Tibial nerve (tissue), 4 donors: ENCODE results near the gene HTT. TPM values are rescaled to one million over a fixed set of nuclear protein-coding genes. Genes with fewer than 3 reads are reported as not detected.

Experiments
- DNase-seq, 2 donors: peaks; one replicate each; pipeline ENCODE4 v3.0.0-alpha.2; 2019; ENCODE audit warnings: low spot score in 2 of 2
- H3K27ac ChIP-seq, 4 donors: fragments of 200-600 bp; sonication (generic) in 3 of 4; one replicate each; pipeline ENCODE4 v1.5.1; 2017 to 2019; ENCODE audit warnings: mild to moderate bottlenecking in 1 of 4
- H3K27me3 ChIP-seq, 2 donors: fragments of 200-600 bp; sonication (generic) in 1 of 2; one replicate each; pipeline versions ENCODE4 v1.5.1 to v1.6.0; 2017 to 2019
- H3K36me3 ChIP-seq, 3 donors: fragments of 200-600 bp; sonication (generic); one replicate each; pipeline ENCODE4 v1.5.1; 2018 to 2019
- H3K4me1 ChIP-seq, 4 donors: fragments of 200-600 bp; sonication (generic) in 3 of 4; one replicate each; pipeline ENCODE4 v1.5.1; 2017 to 2019
- H3K4me3 ChIP-seq, 4 donors: fragments of 200-600 bp; sonication (generic) in 3 of 4; one replicate each; pipeline ENCODE4 v1.5.1; 2017 to 2019; ENCODE audit warnings: mild to moderate bottlenecking in 1 of 4, moderate library complexity in 1 of 4
- H3K9me3 ChIP-seq, 4 donors: fragments of 200-600 bp; sonication (generic) in 3 of 4; one replicate each; pipeline ENCODE4 v1.5.1; 2017 to 2019
- EP300 ChIP-seq, 2 donors: sonication (generic); formaldehyde crosslinking; IDR thresholded peaks; one replicate each; pipeline ENCODE4 v1.6.1; 2017; ENCODE audit warnings: antibody characterized with exemption in 2 of 2, mild to moderate bottlenecking in 1 of 2
- POLR2A ChIP-seq, 2 donors: fragments of 450-650 bp; IDR thresholded peaks; one replicate each; pipeline ENCODE4 v1.6.1; 2017; ENCODE audit warnings: antibody characterized with exemption in 2 of 2, mild to moderate bottlenecking in 2 of 2, moderate library complexity in 2 of 2
- WGBS, 2 donors: methylation state at CpG; one replicate each; pipeline ENCODE4 v1.1.5; 2018; 5-methylcytosine and 5-hydroxymethylcytosine counted together
- total RNA-seq, 4 donors: library from RNA; depleted of rRNA; stranded (reverse); fragments of >200 nt; gene quantifications; one replicate each; pipeline ENCODE4 v1.1.0, GENCODE V29; 2016
- TF ChIP-seq, protein P1 (sequence below), 5 experiments: fragments of 200-600 bp in 3 of 5; fragments of 450-650 bp in 2 of 5; sonication (generic) in 3 of 5; IDR thresholded peaks; one replicate each; pipeline ENCODE4 v1.5.1; 2016 to 2019; ENCODE audit warnings: antibody characterized with exemption in 5 of 5, mild to moderate bottlenecking in 3 of 5, moderate library complexity in 2 of 5

The HTT gene
- total RNA-seq, 4 donors from 2014 or later = 62.2 to 93.6 (median 81.2) TPM

DNA sequence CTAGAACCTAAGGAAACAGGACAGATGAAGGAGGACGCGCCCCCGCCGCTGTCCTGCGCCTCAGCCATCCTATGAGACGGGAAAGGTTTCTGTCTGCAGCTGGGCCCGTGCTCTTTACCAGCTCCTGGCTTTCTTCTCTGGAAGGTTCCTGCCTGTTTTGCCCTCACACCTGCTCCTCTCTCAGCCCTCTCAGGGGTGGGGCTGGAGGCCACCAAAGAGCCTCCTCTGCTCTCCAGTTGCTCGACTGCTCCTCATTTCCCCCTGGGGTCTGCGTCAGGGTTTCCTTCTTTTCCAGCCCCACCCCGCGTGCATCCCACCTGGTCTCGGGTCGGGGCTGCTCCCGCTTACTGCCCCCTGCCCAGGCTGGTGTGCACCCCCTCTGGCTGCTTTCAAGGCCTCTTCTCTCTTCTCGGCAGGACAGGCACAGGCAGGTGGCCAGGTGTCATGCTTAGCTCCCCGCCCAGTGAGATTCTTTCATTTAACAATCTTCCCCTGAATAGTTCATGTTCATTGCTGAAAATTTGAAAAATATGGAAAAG is 4.8 kb upstream of the HTT start:
- Histone ChIP-seq H3K9me3 (no peaks in the 10 kb centered on the region), H3K4me1 (peaks cover 0 to 8% (median 6%) of the 10 kb centered on the region in 4 donors), H3K27me3 (no peaks in the 10 kb centered on the region), H3K36me3 (no peaks in the 10 kb centered on the region), H3K27ac (no peak overlapping the region), H3K4me3 (no peak overlapping the region)
- no peak for TF ChIP-seq EP300 (IDR thresholded peaks at IDR 0.05)
- TF ChIP-seq, protein P1, sequence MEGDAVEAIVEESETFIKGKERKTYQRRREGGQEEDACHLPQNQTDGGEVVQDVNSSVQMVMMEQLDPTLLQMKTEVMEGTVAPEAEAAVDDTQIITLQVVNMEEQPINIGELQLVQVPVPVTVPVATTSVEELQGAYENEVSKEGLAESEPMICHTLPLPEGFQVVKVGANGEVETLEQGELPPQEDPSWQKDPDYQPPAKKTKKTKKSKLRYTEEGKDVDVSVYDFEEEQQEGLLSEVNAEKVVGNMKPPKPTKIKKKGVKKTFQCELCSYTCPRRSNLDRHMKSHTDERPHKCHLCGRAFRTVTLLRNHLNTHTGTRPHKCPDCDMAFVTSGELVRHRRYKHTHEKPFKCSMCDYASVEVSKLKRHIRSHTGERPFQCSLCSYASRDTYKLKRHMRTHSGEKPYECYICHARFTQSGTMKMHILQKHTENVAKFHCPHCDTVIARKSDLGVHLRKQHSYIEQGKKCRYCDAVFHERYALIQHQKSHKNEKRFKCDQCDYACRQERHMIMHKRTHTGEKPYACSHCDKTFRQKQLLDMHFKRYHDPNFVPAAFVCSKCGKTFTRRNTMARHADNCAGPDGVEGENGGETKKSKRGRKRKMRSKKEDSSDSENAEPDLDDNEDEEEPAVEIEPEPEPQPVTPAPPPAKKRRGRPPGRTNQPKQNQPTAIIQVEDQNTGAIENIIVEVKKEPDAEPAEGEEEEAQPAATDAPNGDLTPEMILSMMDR (IDR thresholded peaks at IDR 0.05) = no peak
- no peak for TF ChIP-seq POLR2A (IDR thresholded peaks at IDR 0.05)
- WGBS, 2 donors = 76 to 82% methylated on average over 16 of the region's 16 CpGs
- no peak for DNase-seq

GRCh38 chr4:3070709-3071500 is 3.6 kb upstream of the HTT start:
- no peak overlapping the region for H3K27ac ChIP-seq
- 69 to 71% methylated on average over 3 of the region's 3 CpGs for WGBS, 2 donors
- no peaks in the 10 kb centered on the region for H3K9me3 ChIP-seq
- no peaks in the 10 kb centered on the region for H3K27me3 ChIP-seq
- DNase-seq = no peak
- H3K4me3 ChIP-seq = no peak overlapping the region
- no peak for TF ChIP-seq EP300 (IDR thresholded peaks at IDR 0.05)
- TF ChIP-seq, protein P1 (IDR thresholded peaks at IDR 0.05) = no peak
- no peak for TF ChIP-seq POLR2A (IDR thresholded peaks at IDR 0.05)
- peaks cover 0 to 16% (median 9%) of the 10 kb centered on the region in 4 donors for H3K4me1 ChIP-seq
- no peaks in the 10 kb centered on the region for H3K36me3 ChIP-seq

- WGBS, 2 donors = 84 to 90% methylated on average over 7 of the region's 7 CpGs
- peaks cover 0 to 26% (median 16%) of the 10 kb centered on the region in 4 donors for H3K4me1 ChIP-seq
- H3K27me3 ChIP-seq = no peaks in the 10 kb centered on the region
- DNase-seq = no peak
- H3K36me3 ChIP-seq = no peaks in the 10 kb centered on the region
- H3K4me3 ChIP-seq = no peak overlapping the region
- H3K9me3 ChIP-seq = no peaks in the 10 kb centered on the region
- TF ChIP-seq POLR2A (IDR thresholded peaks at IDR 0.05) = no peak
- TF ChIP-seq EP300 (IDR thresholded peaks at IDR 0.05) = no peak
- H3K27ac ChIP-seq = no peak overlapping the region
Measured at GRCh38 chr4:3071811-3072210, 2.7 kb upstream of the HTT start.

- DNase-seq = no peak
- 10 to 20% methylated on average over 20 to 27 of the region's 54 CpGs for WGBS, 2 donors
- peaks cover 0 to 1% (median 0%) of the 10 kb centered on the region in 3 donors for H3K36me3 ChIP-seq
- peaks cover 0 to 42% (median 19%) of the 10 kb centered on the region in 4 donors for H3K4me1 ChIP-seq
- H3K4me3 ChIP-seq = peak overlapping the region; percentile 60 to 94 (median 78)
- H3K9me3 ChIP-seq = no peaks in the 10 kb centered on the region
- no peaks in the 10 kb centered on the region for H3K27me3 ChIP-seq
- H3K27ac ChIP-seq = peak overlapping the region; percentile 74 to 83 (median 79)
- TF ChIP-seq POLR2A (IDR thresholded peaks at IDR 0.05) (no peak), EP300 (IDR thresholded peaks at IDR 0.05) (no peak)
- TF ChIP-seq, protein P1 (IDR thresholded peaks at IDR 0.05) = no peak
Measured at GRCh38 chr4:3073158-3074077, 1.1 kb upstream of the HTT start.

DNA sequence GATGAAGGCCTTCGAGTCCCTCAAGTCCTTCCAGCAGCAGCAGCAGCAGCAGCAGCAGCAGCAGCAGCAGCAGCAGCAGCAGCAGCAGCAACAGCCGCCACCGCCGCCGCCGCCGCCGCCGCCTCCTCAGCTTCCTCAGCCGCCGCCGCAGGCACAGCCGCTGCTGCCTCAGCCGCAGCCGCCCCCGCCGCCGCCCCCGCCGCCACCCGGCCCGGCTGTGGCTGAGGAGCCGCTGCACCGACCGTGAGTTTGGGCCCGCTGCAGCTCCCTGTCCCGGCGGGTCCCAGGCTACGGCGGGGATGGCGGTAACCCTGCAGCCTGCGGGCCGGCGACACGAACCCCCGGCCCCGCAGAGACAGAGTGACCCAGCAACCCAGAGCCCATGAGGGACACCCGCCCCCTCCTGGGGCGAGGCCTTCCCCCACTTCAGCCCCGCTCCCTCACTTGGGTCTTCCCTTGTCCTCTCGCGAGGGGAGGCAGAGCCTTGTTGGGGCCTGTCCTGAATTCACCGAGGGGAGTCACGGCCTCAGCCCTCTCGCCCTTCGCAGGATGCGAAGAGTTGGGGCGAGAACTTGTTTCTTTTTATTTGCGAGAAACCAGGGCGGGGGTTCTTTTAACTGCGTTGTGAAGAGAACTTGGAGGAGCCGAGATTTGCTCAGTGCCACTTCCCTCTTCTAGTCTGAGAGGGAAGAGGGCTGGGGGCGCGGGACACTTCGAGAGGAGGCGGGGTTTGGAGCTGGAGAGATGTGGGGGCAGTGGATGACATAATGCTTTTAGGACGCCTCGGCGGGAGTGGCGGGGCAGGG is 568 bp downstream of the HTT start:
- 0 to 1% methylated on average over 28 to 32 of the region's 60 CpGs for WGBS, 2 donors
- H3K27ac ChIP-seq = peak overlapping the region; percentile 86 to 93 (median 90)
- no peak for DNase-seq
- peak overlapping the region; percentile 66 to 94 (median 90) for H3K4me3 ChIP-seq
- H3K9me3 ChIP-seq = no peaks in the 10 kb centered on the region
- H3K27me3 ChIP-seq = no peaks in the 10 kb centered on the region
- TF ChIP-seq POLR2A (IDR thresholded peaks at IDR 0.05) = peak; percentile 8 to 47
- TF ChIP-seq, protein P1 (IDR thresholded peaks at IDR 0.05) = no peak
- TF ChIP-seq EP300 (IDR thresholded peaks at IDR 0.05) = peak in 1 of 2 donors; percentile 68
- peaks cover 0 to 45% (median 19%) of the 10 kb centered on the region in 4 donors for H3K4me1 ChIP-seq
- peaks cover 0 to 3% (median 0%) of the 10 kb centered on the region in 3 donors for H3K36me3 ChIP-seq
